ENCODE results near the gene ANKRD55. TPM values are rescaled to one million over a fixed set of nuclear protein-coding genes. Genes with fewer than 3 reads are reported as not detected.
"Not testable (repeated sequence)": the region's sequence is repeated elsewhere in the genome, so short reads cannot be mapped to it uniquely, and the experiment has no call there.

Gene ANKRD55
- total RNA-seq, 1 donor from 2014 or later = not detected

- intact Hi-C loops (cut with DNase I) = no loop called here
- DNase-seq (ENCODE audit: low spot score) = no peak
These were observed 106.5 kb downstream of the ANKRD55 start for GRCh38 chr5:56126487-56127179.

- intact Hi-C loops (cut with DNase I) = loop anchor here (5.0 kb wide), 1 partner anchor 131 kb away; the partner anchor contains the start of gene IL6ST
- no peak for DNase-seq (ENCODE audit: low spot score)
These were observed 109.4 kb downstream of the ANKRD55 start for GRCh38 chr5:56123531-56124243.

DNA sequence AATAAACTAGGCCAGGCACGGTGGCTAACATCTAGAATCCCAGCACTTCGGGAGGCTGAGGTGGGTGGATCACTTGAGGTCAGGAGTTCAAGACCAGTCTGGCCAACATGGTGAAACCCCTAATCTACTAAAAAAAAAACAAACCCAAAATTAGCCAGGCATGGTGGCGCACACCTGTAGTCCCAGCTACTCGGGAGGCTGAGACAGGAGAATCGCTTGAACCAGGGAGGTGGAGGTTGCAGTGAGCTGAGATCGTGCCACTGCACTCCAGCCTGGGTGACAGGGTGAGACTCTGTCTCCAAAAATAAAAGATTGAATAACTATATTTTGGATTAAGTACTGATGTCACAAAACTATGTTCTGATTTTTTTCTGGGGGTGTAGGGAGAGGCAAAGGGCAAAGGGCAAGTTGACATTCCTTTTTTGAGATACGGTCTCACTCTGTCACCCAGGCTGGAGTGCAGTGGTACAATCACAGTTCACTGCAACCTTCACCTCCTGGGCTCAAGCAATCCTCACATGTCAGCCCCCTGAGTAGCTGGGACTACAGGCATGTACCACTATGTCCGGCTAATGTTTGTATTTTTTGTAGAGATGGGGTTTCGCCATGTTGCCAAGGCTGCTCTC is 110.7 kb downstream of the ANKRD55 start:
- intact Hi-C loops (cut with DNase I) = loop anchor here (5.0 kb wide), 1 partner anchor 130 kb away; the partner anchor contains the start of gene IL6ST

GRCh38 chr5:56119050-56119449 is 114.1 kb downstream of the ANKRD55 start:
- DNase-seq (ENCODE audit: low spot score) = no peak

More for the DNA sequence above, 110.7 kb downstream of the ANKRD55 start:
- not testable (repeated sequence) for DNase-seq (ENCODE audit: low spot score)

GRCh38 chr5:56116599-56117141 is 116.5 kb downstream of the ANKRD55 start:
- DNase-seq (ENCODE audit: low spot score) = no peak
- intact Hi-C loops (cut with DNase I) = no loop called here

More at GRCh38 chr5:56119050-56119449, 114.1 kb downstream of the ANKRD55 start:
- intact Hi-C loops (cut with DNase I) = no loop called here

DNA sequence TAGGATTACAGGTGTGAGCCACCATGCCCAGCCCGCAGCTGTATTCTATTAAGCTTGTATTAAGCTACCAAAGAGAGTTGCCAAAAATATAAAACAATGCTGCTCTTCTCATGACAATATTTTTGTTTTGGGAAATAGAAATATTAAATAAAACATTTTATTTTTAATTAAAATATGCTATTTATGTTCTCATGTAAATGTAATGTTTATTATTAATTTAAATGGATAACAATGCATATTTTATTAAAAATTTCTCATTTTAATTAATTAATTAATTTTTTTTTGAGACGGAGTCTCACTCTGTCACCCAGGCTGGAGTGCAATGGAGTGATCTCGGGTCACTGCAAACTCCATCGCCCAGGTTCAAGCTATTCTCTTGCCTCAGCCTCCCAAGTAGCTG is 117.5 kb downstream of the ANKRD55 start:
- intact Hi-C loops (cut with DNase I) = no loop called here
- no peak for DNase-seq (ENCODE audit: low spot score)

DNA sequence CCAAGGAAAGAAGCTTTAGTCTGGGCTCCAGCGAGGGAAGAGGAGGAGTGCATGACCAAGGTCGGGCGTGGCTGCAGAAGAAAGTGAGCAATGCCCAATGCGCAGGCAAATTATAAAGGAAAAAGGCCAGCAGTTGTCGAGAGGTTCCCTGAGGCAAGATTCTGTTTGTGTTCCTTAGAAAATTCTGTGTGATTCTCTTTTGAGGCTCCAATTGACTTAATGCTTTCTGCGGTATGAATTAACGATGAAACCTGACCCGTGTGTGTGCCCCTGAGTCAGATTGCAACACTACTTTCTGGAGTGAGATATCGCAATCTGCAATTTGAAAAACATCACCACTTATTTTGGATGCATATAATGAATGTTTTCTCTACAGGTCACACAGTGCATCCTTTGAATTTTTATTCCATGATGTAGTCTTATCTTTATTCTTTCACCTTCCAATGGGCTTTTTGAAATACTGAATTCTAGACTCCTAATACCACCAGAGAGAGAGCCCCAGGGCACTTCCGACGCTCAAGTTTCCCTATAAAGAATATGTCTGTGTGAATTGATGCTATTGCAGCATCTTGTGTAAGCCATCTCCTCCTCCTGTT is 120.5 kb downstream of the ANKRD55 start:
- intact Hi-C loops (cut with DNase I) = no loop called here
- DNase-seq (ENCODE audit: low spot score) = no peak

DNA sequence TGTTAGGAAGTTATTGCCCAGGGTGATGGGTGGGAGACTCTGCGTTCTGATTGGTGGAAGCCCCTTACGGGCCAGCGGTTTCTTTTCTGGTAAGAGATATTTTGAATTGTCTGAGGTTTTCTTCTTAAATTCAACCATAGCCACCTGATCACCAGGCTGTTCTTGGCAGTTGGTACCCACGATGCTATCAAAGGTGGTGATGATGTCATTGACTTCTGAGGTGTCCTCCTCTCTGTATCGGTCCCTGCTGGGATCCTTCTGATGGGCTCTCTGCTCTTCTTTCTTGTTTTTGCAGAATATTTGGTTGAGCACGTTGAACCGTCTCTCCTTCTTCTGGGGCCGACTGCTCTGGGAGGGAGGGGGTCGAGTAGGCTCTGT is 121.7 kb downstream of the ANKRD55 start:
- intact Hi-C loops (cut with DNase I) = no loop called here
- no peak for DNase-seq (ENCODE audit: low spot score)

GRCh38 chr5:56110646-56111403 is 122.3 kb downstream of the ANKRD55 start:
- no peak for DNase-seq (ENCODE audit: low spot score)
- intact Hi-C loops (cut with DNase I) = no loop called here

GRCh38 chr5:56108246-56108645 is 124.9 kb downstream of the ANKRD55 start:
- intact Hi-C loops (cut with DNase I) = no loop called here

DNA sequence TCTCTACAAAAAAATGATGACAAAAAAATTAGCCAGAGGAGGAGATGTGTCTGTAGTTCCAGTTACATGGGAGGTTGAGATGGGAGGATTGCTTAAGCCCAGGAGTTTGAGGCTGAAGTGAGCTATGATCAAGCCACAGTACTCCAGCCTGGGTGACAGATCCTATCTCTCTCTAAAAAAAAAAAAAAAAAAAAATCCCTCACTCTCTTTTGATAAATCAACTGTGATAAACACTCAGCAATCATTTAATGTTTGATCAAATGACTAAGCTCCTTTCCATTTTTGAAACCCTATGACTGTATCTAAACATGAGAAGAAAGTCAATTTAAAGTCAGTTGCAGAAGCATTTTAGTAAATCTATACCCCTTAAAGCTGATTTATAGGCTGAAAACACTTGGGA is 126.3 kb downstream of the ANKRD55 start:
- intact Hi-C loops (cut with DNase I) = no loop called here

More at GRCh38 chr5:56108246-56108645, 124.9 kb downstream of the ANKRD55 start:
- no peak for DNase-seq (ENCODE audit: low spot score)

GRCh38 chr5:56105511-56106291 is 127.4 kb downstream of the ANKRD55 start:
- intact Hi-C loops (cut with DNase I) = no loop called here
- no peak for DNase-seq (ENCODE audit: low spot score)

More for the DNA sequence above, 126.3 kb downstream of the ANKRD55 start:
- no peak for DNase-seq (ENCODE audit: low spot score)

- intact Hi-C loops (cut with DNase I) = no loop called here
- no peak for DNase-seq (ENCODE audit: low spot score)
These were observed 130.2 kb downstream of the ANKRD55 start for GRCh38 chr5:56102889-56103288.

DNA sequence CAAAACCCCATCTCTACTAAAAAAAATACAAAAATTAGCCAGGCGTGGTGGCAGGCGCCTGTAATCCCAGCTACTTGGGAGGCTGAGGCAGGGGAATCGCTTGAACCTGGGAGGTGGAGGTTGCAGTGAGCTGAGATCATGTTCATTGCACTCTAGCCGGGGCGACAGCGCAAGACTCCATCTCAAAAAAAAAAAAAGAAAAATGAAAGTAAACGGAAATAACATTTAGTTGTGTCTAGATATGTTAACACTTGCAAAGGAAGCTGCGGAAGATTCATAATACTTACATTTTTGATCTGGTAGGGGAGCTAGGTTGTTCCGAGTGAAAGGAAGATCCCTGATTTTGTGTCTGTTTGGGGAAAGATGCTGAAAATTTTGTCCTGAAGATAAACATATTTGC is 130.9 kb downstream of the ANKRD55 start:
- intact Hi-C loops (cut with DNase I); DNase-seq (ENCODE audit: low spot score): not testable (repeated sequence)

DNA sequence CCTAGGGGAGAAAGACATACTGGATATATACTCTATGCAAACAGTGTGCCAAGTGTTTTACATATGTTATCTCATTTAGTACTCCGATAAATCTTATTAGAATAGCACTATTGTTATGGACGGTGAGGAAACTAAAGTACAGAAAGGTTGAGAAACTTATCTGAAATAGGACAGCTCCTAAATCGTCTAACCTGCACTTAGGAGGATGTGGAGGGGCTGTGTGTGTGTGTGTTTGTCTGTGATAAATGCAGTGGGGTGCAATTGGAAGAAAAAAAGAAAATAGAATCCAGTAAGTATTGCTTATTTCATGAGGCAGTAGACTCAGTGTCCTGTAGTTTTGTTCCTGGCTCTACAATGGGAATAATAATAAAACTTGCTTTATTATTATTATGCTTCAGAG is 131.9 kb downstream of the ANKRD55 start:
- no peak for DNase-seq (ENCODE audit: low spot score)
- intact Hi-C loops (cut with DNase I) = no loop called here

DNA sequence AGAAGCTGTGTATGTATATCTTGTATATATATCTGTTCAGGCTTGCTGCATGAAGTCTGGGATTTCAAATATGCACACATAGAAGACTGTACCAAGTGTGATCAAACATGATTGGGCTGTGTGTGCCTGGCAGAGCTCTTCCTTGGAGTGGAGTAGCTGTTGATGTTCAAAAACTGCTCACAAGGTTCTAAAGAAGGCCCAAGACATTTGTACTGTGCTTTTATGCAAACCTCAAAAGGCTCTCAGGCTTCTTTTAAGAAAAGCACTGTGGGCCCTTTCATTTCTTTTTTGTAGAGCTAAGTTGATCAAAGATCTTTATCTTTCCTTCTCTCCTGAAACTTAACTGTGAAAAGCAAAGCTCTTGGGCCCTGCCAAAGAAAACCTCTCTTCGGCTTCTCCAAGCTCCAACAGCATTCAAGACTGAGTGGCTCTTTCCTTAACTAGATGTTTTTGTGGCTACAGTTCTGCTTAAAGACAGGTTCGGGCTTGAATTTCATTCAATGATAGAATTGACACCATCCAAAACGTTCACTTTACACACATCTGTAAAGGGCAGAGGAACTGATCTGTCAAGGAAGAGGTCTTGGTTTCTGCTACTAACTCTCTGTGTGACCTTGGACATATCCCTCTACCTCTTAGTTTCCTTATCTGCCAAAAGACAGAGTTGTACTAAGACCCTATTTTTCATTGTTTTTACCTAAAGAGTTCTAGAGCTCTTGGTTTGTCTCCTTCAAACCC is 132.5 kb downstream of the ANKRD55 start:
- DNase-seq (ENCODE audit: low spot score) = no peak
- intact Hi-C loops (cut with DNase I) = no loop called here

- DNase-seq (ENCODE audit: low spot score) = no peak
- intact Hi-C loops (cut with DNase I) = no loop called here
These were observed 133.8 kb downstream of the ANKRD55 start for GRCh38 chr5:56099346-56099745.

DNA sequence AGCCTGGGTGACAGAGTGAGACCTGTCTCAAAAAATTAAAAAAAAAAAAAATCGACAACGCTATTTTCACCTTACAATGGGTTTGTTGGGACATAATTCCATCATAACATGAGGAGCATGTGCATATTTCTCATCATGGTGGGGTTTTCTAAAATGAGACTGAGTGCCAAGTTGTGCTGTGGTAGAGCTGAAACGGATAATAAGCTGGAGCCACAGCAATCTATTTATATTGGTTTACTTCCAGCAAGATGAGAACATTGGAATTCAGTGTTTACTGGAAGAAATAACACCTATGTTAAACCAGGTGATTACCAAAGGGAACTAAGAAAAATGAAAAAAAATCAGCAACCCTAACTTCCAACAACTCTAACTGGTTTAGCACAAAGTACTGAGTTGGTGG is 136.1 kb downstream of the ANKRD55 start:
- no peak for DNase-seq (ENCODE audit: low spot score)
- intact Hi-C loops (cut with DNase I) = no loop called here
